DND-41 (cell line): ENCODE results near the gene VPS33B.

Source experiments
- ATAC-seq: fragments of 200-7000 bp; cut with Tn5 transposase; 3 replicates; pipeline ENCODE4 v1.9.1; 2021; ENCODE audit warnings: low read depth; ENCODE audit not compliant: insufficient read depth
- DNase-seq: peaks from one replicate; pipeline ENCODE4 v3.0.0-alpha.2; 2020
- H2AFZ ChIP-seq: 2 replicates; pipeline ENCODE4 v1.6.0; 2012; ENCODE audit warnings: low read depth, low read length
- H3K27ac ChIP-seq: 2 replicates; pipeline ENCODE4 v1.5.1; 2012; ENCODE audit warnings: low read length, inconsistent platforms
- H3K27me3 ChIP-seq: fragments of 200-600 bp; sonication (generic); 2 replicates; pipeline ENCODE4 v1.6.0; 2012; ENCODE audit warnings: low read length, mild to moderate bottlenecking, inconsistent platforms; ENCODE audit not compliant: insufficient read depth, poor library complexity
- H3K36me3 ChIP-seq: 2 replicates; pipeline ENCODE4 v1.5.1; 2012; ENCODE audit warnings: low read length, inconsistent platforms; ENCODE audit not compliant: insufficient read depth
- H3K4me1 ChIP-seq: 2 replicates; pipeline ENCODE4 v1.5.1; 2012; ENCODE audit warnings: mild to moderate bottlenecking, low read length; ENCODE audit not compliant: insufficient read depth
- H3K4me2 ChIP-seq: 2 replicates; pipeline ENCODE4 v1.6.0; 2012; ENCODE audit warnings: mild to moderate bottlenecking, moderate library complexity, low read length, inconsistent platforms; ENCODE audit not compliant: insufficient read depth
- H3K4me3 ChIP-seq, 2 experiments: fragments of 200-600 bp in 1 of 2; shearing (Covaris generic) in 1 of 2; 2 replicates each; pipeline ENCODE4 v1.5.1; 2012 to 2016; ENCODE audit warnings: inconsistent platforms in 2 of 2, low read length in 2 of 2, mild to moderate bottlenecking in 2 of 2, low read depth in 1 of 2, moderate library complexity in 1 of 2
- H3K79me2 ChIP-seq: 2 replicates; pipeline ENCODE4 v1.6.0; 2012; ENCODE audit warnings: low read length, inconsistent platforms; ENCODE audit not compliant: insufficient read depth
- H3K9ac ChIP-seq: 2 replicates; pipeline ENCODE4 v1.6.0; 2012; ENCODE audit warnings: low read depth, mild to moderate bottlenecking, inconsistent platforms, low read length, moderate library complexity
- H3K9me3 ChIP-seq: 2 replicates; pipeline ENCODE4 v1.5.1; 2012; ENCODE audit warnings: low read length, moderate library complexity, mild to moderate bottlenecking, inconsistent platforms; ENCODE audit not compliant: insufficient read depth, severe bottlenecking
- H4K20me1 ChIP-seq: 2 replicates; pipeline ENCODE4 v1.6.0; 2012; ENCODE audit warnings: low read length; ENCODE audit not compliant: insufficient read depth
- CTCF ChIP-seq: IDR thresholded peaks from 2 replicates; pipeline ENCODE4 v1.5.1; 2012; ENCODE audit warnings: borderline replicate concordance, low read length, moderate library complexity, mild to moderate bottlenecking; ENCODE audit not compliant: poor library complexity, severe bottlenecking; ENCODE audit errors: extremely low read depth
- EZH2 ChIP-seq: IDR thresholded peaks from 3 replicates; pipeline ENCODE4 v1.6.1; 2012; ENCODE audit warnings: borderline replicate concordance, low read depth, mild to moderate bottlenecking, moderate library complexity, low read length, inconsistent platforms; ENCODE audit not compliant: severe bottlenecking

Gene VPS33B

GRCh38 chr15:91068966-91069365, 46.6 kb upstream of the VPS33B start:
- no peak for TF ChIP-seq CTCF
- no peak for TF ChIP-seq EZH2
- Histone ChIP-seq H4K20me1 (no peaks in the 10 kb centered on the region), H3K27me3 (peaks cover 7% of the 10 kb centered on the region), H3K9me3 (no peaks in the 10 kb centered on the region), H3K27ac (no peak overlapping the region), H3K4me2 (no peak overlapping the region), H3K4me1 (no peaks in the 10 kb centered on the region), H3K36me3 (no peaks in the 10 kb centered on the region), H3K79me2 (no peaks in the 10 kb centered on the region), H3K9ac (no peak overlapping the region), H3K4me3 (no peak overlapping the region), H2AFZ (no peak overlapping the region)
- ATAC-seq (no peak), DNase-seq (no peak)

- Histone ChIP-seq H3K9ac (no peak overlapping the region), H3K27ac (no peak overlapping the region), H3K27me3 (peaks cover 10% of the 10 kb centered on the region), H3K4me3 (no peak overlapping the region), H2AFZ (no peak overlapping the region), H3K9me3 (no peaks in the 10 kb centered on the region), H3K4me1 (no peaks in the 10 kb centered on the region), H4K20me1 (no peaks in the 10 kb centered on the region), H3K4me2 (no peak overlapping the region), H3K36me3 (no peaks in the 10 kb centered on the region), H3K79me2 (no peaks in the 10 kb centered on the region)
- ATAC-seq (no peak), DNase-seq (no peak)
- TF ChIP-seq EZH2 (no peak), CTCF (no peak)
Observed at GRCh38 chr15:91068436-91068835, 46.0 kb upstream of the VPS33B start.

GRCh38 chr15:91067036-91067435, 44.6 kb upstream of the VPS33B start:
- Histone ChIP-seq H3K79me2 (no peaks in the 10 kb centered on the region), H3K27me3 (peaks cover 10% of the 10 kb centered on the region), H3K36me3 (no peaks in the 10 kb centered on the region), H2AFZ (no peak overlapping the region), H3K4me2 (no peak overlapping the region), H3K9ac (no peak overlapping the region), H4K20me1 (no peaks in the 10 kb centered on the region), H3K4me1 (no peaks in the 10 kb centered on the region), H3K27ac (no peak overlapping the region), H3K4me3 (no peak overlapping the region), H3K9me3 (no peaks in the 10 kb centered on the region)
- TF ChIP-seq EZH2 (no peak), CTCF (no peak)
- DNase-seq (no peak), ATAC-seq (no peak)

GRCh38 chr15:91065505-91065904, 43.1 kb upstream of the VPS33B start:
- DNase-seq (no peak), ATAC-seq (no peak)
- no peaks in the 10 kb centered on the region for H3K36me3 ChIP-seq
- no peaks in the 10 kb centered on the region for H3K4me1 ChIP-seq
- H3K4me3 ChIP-seq = no peak overlapping the region
- TF ChIP-seq EZH2 (no peak), CTCF (no peak)
- no peak overlapping the region for H3K9ac ChIP-seq
- H3K27ac ChIP-seq = no peak overlapping the region
- H4K20me1 ChIP-seq = no peaks in the 10 kb centered on the region
- no peak overlapping the region for H2AFZ ChIP-seq
- H3K27me3 ChIP-seq = peaks cover 10% of the 10 kb centered on the region
- H3K4me2 ChIP-seq = no peak overlapping the region
- H3K9me3 ChIP-seq = no peaks in the 10 kb centered on the region
- no peaks in the 10 kb centered on the region for H3K79me2 ChIP-seq
